Activated T-helper 1 cell treated with Interleukin-2 at 50 U/mL for 16 hours (primary cell): ENCODE results near the gene LILRB4.
"Not testable (repeated sequence)": the region's sequence is repeated elsewhere in the genome, so short reads cannot be mapped to it uniquely, and the experiment has no call there.

Source experiments
- DNase-seq: peaks from one replicate; pipeline ENCODE4 v3.0.0-alpha.2; 2020; ENCODE audit warnings: low read depth

LILRB4 gene

DNA sequence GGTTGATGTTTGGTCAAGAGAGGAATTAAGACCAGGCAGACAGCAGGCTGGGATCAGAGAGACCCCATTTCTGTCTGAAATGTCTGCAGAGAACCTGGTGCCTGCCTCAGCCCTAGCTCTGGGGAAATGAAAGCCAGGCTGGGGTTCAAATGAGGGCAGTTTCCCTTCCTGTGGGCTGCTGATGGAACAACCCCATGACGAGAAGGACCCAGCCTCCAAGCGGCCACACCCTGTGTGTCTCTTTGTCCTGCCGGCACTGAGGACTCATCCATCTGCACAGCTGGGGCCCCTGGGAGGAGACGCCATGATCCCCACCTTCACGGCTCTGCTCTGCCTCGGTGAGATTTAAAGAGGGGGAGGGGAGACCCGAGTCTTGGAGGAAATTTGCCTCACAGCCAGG, at the start of gene LILRB4:
TSS of gene LILRB4 (plus strand) at position 256 of the 400 bp plus-strand sequence. CDS start at position 305, 49 bp downstream.
- DNase-seq = no peak

DNA sequence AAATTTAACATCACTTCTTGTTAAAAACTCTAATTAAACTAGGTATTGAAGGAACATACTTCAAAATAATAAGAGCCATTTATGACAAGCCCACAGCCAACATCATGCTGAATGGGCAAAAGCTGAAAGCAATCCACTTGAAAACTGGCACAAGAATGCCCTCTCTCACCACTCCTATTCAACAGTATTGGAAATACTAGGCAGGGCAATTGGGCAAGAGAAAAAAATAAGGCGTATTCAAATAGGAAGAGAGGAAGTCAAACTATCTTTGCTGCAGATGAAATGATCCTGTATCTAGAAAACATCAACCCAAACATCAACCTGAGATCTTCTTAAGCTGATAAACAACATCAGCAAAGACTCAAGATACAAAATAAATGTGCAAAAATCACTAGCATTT, 48.1 kb upstream of the LILRB4 start:
- no peak for DNase-seq

DNA sequence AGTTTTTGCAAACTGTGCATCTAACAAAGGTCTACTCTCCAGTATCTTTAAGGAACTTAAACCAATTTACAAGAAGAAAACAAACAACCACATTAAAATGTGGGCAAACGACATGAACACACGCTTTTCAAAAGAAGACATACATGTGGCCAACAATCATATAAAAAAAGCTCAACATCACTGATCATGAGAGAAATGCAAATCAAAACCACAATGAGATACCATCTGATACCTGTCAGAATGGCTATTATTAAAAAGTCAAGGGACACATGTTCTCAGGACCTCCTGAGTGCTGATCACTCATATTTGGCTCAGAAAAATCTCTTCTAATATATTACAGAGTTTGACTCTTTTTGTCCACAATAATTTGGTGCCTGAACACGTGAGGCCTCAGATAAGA, 46.7 kb upstream of the LILRB4 start:
- no peak for DNase-seq

DNA sequence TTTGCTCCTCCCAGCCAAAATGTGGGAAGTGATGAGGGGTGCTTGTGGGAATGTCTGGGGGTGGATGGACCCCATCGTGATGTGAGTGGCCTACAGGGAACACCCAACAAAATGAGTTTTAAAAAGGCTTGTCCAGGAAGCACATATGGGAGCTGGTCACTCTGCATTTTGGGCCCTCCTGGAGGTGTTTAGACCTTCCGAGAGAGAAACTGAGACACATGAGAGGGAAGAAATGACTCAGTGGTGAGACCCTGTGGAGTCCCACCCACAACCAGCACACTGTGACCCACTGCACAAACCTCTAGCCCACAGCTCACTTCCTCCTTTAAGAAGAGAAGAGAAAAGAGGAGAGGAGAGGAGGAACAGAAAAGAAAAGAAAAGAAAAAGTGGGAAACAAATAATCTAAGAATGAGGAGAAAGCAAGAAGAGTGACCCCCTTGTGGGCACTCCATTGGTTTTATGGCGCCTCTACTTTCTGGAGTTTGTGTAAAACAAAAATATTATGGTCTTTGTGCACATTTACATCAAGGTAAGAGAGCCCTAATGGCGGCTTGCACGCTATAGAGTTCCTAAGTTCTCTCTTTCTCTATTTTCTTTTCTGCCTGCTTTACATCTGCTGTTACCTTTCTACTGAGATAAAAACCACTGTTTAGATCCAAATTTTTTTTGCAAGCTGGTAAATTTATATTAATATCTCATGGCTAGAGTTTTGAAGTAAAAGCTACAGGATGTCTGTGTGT, 45.8 kb upstream of the LILRB4 start:
- DNase-seq = no peak

DNA sequence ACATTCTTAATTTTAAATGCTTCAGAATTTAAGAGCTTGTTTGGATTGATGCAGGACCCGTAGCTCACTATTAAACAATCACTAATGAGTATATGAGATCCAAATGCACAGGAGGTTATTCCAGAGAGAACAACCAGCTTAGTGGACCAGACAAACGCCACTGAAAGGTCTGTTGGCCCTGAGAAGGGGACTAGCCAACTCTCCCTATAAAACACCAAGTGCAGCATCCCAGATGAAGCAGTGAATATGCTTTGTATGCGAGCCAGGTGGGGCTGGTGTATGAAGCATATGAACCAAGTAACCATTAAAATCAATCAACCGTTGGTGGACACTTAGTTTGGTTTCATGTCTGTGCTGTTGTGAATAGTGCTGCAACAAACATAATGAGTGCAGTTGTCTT, 42.3 kb upstream of the LILRB4 start:
- DNase-seq = no peak

DNA sequence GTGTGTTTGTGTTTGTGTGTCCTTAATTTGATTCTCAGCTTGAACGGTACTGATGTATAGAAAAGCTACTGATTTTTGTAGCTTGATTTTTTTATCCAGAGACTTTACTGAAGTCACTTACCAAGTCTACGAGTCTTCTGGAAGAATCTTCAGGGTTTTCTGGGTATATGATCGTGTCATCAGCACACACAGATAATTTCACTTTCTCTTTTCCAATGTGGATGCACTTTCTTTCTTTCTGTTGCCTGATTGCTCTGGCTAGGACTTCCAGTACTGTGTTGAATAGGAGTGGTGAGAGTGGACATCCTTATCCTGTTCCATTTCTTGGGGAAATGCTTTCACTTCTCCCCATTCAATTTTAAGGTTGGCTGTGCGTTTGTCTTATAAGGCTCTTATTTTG, 40.4 kb upstream of the LILRB4 start:
- DNase-seq = no peak

DNA sequence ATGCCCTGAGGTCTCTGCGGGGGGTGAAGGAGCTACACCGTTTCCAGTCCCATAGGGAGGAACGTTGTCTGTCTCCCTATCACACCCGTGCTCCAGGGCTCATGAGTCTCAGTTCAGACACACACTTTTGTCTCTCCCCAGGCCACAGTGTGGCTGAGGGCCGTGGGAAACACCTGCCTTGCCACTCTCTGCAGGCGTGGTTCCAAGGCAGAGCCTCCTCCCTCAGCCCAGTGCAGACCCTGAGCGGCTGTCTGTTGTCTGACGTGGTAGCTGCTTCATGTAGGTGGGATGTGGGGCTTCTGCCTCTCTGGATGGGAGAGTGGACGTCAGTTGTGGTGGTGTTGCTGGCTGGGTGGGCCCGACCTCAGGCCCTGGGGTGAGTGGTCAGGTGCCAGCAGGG, 38.6 kb upstream of the LILRB4 start:
- not testable (repeated sequence) for DNase-seq

DNA sequence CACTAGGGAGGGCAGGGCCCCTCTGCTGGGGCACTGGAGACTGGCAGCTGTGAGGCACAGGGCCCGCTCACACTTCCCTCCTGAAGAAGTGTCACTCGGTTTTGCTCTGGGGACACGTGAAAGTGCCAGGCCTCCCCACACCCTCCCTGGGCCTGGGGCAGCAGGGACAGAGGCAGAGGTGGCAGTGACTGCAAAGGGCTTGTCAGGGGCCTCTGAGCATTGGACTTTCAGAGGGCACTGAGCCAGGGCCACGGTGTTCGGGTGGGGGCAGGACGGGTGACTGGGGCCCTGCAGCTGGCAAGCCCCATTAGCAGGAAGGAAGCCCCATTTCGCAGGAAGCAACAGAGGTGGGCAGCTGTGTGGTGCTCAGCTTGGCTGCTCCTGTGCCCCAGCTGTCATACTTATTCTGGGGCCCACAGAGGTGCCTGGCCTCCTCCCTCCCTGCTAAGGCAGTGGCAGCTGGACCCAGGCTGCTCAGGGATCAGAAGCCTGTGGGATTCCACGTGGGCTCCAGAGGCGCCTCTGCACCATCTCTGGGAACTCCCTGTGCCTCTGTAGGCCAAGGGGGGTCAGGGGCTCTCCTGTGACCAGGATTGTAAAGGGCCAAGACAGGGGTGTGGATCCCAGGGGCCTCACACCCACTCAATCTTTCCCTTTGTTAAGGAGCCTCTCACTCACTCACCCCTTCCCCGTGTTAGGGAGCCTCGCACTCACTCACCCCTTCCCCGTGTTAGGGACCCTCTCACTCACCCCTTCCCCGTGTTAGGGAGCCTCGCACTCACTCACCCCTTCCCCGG, 37.7 kb upstream of the LILRB4 start:
- DNase-seq = not testable (repeated sequence)

DNA sequence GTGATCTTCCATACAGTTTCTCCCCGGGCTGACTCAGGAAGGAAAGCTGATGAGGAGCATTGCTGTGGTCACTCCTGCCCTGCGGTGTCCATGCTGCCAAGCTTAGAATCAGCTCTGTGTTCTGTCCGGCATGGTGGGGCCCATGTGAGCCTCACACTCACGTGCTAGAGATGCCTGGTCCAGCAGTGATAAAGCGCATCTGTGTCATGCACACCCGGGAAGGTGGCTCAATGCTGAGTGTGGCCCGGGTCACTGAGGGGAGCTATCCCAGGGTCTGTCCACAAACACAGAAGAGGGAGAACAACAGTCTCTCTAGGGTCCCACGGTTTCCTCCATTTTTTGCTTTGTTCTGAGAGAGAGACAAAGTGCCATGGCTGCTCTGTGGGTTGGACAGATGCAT, 36.0 kb upstream of the LILRB4 start:
- DNase-seq = no peak

DNA sequence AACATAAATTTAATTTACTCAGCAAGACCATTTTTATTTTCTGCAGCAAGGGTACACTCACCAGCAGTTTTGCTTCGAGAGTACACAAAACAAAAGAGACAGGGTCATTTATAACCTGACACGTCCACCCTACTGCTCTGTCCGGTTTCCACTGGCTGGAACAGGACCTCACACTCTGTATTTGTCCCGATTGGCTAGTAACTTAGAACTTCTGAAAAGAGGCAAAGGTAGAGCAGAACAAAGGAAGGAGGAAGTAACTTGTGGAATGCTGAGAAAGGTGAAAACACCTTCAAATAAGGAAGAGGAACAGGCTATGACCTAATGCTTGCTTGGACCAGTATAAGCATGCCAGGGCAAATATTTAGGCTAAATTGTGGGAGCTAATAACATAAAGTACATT, 34.9 kb upstream of the LILRB4 start:
- DNase-seq = not testable (repeated sequence)

DNA sequence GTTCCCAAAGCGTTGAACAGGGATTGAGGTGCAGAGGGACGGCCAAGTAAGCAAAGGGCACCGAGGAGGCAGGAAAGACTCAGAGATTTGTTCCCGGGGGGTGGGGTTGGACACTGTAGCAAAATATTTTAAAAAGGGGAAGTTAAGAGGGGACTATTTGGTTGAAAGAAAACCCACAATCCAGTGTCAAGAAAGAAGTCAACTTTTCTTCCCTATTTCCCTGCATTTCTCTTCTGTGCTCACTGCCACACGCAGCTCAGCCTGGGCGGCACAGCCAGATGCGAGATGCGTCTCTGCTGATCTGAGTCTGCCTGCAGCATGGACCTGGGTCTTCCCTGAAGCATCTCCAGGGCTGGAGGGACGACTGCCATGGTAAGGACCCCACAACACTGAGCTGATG, 32.5 kb upstream of the LILRB4 start, which contains the start of gene LILRB1:
TSS of gene LILRB1 (plus strand) at position 223 of the 400 bp plus-strand sequence. CDS start 590 bp downstream, outside the sequence.
- DNase-seq = not testable (repeated sequence)

DNA sequence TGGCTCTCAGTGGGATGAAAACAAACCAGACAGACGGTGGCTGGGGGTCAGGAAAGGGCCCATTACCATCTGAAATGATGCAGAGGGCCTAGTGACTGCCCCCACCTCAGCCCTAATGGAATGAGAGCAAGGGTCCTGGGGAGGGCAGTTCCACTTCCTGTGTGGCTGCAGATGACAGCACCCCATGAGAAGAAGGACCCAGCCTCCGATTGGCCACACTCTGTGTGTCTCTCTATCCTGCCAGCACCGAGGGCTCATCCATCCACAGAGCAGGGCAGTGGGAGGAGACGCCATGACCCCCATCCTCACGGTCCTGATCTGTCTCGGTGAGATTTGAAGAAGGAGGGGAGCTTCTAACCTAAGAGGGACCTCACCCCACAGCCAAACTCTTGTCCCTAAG, 32.0 kb upstream of the LILRB4 start:
- no peak for DNase-seq

DNA sequence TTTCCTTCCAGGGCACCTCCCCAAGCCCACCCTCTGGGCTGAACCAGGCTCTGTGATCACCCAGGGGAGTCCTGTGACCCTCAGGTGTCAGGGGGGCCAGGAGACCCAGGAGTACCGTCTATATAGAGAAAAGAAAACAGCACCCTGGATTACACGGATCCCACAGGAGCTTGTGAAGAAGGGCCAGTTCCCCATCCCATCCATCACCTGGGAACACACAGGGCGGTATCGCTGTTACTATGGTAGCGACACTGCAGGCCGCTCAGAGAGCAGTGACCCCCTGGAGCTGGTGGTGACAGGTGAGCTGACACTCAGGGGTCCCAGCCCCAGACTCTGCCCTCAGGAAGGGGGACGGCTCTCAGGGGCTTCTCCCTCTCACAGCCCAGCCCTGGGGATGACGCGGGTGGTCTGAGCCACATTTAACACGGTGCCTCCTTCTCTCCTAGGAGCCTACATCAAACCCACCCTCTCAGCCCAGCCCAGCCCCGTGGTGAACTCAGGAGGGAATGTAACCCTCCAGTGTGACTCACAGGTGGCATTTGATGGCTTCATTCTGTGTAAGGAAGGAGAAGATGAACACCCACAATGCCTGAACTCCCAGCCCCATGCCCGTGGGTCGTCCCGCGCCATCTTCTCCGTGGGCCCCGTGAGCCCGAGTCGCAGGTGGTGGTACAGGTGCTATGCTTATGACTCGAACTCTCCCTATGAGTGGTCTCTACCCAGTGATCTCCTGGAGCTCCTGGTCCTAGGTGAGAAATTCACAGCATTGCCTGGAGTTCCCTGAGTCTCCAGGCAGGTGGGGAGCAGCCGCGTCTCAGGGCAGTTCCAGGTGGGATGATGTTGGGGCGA, 31.1 kb upstream of the LILRB4 start:
- not testable (repeated sequence) for DNase-seq

DNA sequence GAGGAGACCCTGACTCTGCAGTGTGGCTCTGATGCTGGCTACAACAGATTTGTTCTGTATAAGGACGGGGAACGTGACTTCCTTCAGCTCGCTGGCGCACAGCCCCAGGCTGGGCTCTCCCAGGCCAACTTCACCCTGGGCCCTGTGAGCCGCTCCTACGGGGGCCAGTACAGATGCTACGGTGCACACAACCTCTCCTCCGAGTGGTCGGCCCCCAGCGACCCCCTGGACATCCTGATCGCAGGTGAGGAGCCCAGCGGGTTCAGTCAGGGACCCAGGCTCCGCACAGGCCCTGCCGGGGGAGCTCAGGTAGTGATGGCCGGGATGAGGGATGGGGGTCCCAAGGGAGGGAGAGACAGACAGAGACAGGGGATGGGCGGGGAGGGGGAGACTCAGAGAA, 30.3 kb upstream of the LILRB4 start:
- DNase-seq = not testable (repeated sequence)

DNA sequence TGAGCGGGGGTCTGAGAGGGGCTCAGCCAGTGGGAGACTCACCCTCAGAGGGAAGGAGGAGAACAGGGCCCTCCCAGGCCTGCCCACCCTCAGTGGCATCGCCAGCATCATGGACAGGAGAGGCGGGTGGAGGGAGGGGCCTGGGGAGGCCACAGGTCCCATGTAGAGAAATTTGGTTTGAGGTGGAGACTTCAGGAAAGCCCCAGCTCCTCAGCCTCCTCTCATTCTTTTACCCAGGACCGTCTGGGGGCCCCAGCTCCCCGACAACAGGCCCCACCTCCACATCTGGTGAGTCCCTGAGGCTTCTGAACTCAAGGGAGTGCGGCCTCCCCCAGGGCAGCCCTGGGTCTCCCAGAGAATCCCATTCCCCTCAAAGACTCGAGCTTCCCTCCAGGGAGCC, 29.4 kb upstream of the LILRB4 start:
- no peak for DNase-seq

DNA sequence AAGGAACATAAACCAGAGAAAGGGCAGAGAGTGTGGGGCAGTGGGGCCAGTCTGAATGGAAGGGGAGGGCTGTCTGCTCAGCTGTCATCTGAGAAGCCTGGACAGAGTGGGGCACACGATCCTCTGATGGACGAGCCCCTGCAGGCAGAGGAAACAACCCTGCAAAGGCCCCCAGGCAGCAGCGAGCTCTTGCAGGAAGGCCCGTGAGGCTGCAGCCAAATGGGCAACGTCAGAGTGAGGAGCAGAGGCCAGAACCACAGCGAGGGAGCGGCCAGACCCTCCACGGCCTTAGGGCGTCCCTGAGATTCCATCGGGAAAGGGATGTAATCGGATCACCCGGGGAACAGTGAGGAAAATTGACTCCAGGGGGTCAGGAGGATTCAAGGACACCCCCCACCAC, 26.7 kb upstream of the LILRB4 start:
- not testable (repeated sequence) for DNase-seq

DNA sequence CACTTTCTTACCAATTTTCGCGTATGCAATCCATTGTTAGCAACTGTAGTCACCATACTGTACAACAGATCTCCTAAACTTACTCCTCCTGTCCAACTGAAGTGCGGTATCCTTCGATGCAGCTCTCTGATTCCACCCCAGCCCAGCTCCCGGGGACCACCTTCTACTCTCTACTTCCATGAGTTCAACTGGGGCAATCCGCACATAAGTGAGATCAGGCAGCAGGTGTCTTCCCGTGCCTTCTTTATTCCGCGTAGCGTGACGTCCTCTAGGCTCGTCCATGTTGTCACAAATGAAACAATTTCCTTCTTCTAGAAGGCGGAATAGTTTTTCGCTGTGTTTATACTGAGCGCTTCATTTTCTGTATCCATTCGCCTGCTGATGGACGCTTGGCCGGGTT, 24.1 kb upstream of the LILRB4 start:
- no peak for DNase-seq

DNA sequence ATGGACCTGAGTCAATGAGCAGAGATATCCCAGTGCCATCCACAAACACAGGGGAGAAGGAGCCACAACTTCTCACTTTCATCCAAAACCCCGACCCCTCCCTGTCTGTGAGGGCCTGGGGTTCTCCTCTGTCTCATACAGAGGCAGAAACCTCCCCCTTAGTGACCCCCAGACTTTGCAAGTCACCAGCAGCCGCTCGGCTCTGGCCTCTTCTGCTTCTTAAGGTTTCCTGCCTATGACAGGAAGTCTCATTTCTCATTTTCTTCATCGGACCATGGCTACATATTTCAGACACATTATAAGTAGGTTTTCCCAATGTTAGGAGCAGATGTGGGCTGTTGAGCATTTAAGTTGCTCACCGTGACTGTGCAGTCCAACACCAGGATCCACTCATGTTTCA, 19.8 kb upstream of the LILRB4 start:
- DNase-seq = not testable (repeated sequence)

DNA sequence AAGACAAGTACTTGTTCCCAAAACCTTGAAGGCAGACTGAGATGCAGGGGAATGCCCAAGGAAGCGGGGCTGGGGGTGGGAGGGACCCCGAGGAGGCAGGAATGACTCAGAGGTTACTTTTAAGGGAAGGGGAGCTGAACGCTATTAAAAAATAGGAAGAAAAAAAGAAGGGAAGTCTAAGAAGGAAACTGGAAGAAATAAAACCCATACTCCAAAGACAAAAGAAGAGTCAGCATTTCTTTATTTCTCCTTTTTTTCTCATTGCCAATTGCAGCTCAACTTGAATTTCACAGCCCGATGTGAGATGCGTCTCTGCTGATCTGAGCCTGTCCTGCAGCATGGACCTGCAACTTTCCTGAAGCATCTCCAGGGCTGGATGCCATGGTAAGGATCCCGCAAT, 19.2 kb upstream of the LILRB4 start:
- DNase-seq = not testable (repeated sequence)

DNA sequence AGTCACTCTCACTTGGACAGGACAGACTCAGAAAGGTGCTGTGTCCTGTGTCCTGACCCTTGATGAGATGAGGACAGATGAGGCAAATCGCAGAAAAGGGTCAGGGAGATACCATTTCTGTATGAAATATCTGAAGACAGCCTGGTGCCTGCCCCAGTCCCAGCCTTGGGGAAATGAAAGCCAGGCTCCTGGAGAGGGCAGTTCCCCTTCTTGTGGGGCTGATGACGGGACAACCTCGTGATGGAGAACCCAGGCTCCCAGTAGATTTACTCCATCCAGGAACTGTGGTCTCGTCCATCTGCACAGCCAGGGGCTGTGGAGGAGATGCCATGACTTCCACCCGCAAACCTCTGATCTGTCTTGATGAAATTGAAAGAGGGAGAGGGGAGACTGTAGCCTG, 18.7 kb upstream of the LILRB4 start:
- no peak for DNase-seq

DNA sequence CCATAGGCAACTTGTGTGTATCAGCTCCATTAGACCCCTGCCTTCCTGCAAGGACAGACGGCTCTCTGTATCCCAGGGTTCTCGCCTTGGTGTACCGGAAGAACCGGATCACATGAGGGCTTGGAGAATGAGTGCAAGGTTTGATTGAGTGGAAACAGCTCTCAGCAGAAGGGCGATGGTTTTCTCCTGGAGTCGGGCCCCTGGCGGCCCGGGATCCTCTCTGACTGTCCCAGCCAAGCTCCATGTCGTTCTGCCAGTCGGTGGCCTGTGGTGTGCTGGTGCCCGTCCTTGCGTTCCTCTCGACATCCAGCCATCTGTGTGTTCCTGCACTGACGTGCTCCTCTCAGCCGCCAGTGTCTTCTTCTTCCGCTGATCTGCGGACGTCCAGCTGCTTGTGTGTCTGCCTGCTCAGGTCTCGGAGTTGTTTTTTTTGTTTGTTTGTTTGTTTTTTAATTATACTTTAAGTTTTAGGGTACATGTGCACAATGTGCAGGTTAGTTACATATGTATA, 16.4 kb upstream of the LILRB4 start:
- no peak for DNase-seq

DNA sequence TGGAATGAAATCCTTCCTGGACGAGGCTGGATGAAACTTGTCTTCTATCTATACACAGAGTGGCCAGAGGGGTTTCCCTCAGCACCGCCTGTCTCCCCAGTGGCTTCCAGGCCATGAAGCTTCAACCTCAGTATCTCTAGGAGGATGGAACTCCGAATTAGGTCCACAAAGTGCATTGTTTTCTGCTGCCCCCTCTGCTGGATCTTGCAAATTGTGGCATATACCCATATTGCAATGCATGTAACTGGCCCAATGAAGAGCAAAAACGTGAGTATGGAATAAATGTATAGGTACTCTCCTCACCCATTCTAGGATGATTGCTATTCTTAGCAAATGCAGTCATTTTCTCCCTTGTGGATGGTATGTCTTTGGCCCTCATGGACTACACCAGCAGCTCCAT, 14.7 kb upstream of the LILRB4 start:
- DNase-seq = no peak
